SK-N-SH (cell line): Measurements from ENCODE around the gene GLYAT.

Experiments
- CTCF ChIP-seq: fragments of 200-600 bp; sonication (generic); IDR thresholded peaks from 2 replicates; pipeline ENCODE4 v1.6.1; 2017; ENCODE audit warnings: antibody characterized with exemption, mild to moderate bottlenecking, moderate library complexity
- RAD21 ChIP-seq: IDR thresholded peaks from 2 replicates; pipeline ENCODE4 v1.6.1; 2012; ENCODE audit warnings: mild to moderate bottlenecking, low read length
- RCOR1 ChIP-seq: fragments of 150-350 bp; IDR thresholded peaks from 2 replicates; pipeline ENCODE4 v1.6.1; 2017; ENCODE audit warnings: antibody characterized with exemption, low read length
- TF ChIP-seq, protein P1 (sequence below): IDR thresholded peaks from 2 replicates; pipeline ENCODE4 v1.4.0; 2012; ENCODE audit warnings: low read depth

DNA sequence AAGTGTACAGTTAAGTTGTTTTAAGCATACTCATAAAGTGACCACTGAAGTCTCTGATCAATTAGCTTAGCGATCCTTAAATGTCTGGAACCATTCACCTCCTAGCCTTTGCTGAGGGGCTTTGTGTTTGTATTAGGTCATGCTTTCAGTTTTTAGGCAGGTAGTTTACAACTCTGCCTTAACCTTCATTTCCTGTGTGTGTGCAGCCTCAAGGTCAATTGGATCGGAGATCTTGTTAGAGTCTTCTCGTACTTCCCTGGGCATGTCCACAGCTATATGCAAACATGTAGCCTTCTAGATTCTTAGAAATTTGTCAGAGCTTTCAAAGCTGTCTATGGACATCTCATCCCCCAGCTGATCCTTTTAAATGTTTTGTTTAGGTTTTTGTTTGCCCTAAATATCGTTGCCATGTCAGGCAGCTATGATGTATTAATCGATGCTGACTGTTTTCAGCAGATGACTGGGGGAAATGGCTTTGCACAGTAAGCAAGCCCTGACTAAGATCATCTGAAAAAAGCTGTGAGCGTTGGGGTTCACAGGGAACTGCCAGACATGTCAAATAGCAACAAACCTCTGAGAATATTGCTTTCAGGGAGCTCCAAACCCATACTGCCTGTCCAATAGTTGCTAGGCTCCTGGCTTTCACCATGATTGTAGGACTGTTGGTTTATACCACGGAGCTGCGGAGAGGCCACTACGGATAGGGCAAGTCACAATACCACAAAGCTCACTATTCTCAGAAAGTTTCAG, 45.6 kb downstream of the GLYAT start:
- TF ChIP-seq RAD21: no peak
- TF ChIP-seq, protein P1, sequence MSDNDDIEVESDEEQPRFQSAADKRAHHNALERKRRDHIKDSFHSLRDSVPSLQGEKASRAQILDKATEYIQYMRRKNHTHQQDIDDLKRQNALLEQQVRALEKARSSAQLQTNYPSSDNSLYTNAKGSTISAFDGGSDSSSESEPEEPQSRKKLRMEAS: no peak
- TF ChIP-seq RCOR1: no peak
- no peak for TF ChIP-seq CTCF
